ENCODE data around the gene GARNL3. TPM values are rescaled to one million over a fixed set of nuclear protein-coding genes. Genes with fewer than 3 reads are reported as not detected.

GARNL3 gene
- total and polyA plus RNA-seq, 2 of the 13 experiments (the other 11 are each of a cell fraction or from before 2014, with no cell fraction given), result 3.9 to 11.0 TPM

GRCh38 chr9:127396808-127397645 is 132.5 kb downstream of the GARNL3 start, which contains the start of gene SLC2A8 (continued):
- TF ChIP-seq CREBL2 (CRISPR knock-in tag; IDR thresholded peaks at IDR 0.05; ENCODE audit: borderline replicate concordance) (no peak), ZNF329 (CRISPR knock-in tag; IDR thresholded peaks at IDR 0.05; ENCODE audit: low read depth) (peak; percentile 68; the same call in 1 of the 2 replicates), THRA (CRISPR knock-in tag; IDR thresholded peaks at IDR 0.05; ENCODE audit: borderline replicate concordance) (no peak), IKZF1 (IDR thresholded peaks at IDR 0.05) (no peak), ZNF407 (CRISPR knock-in tag; IDR thresholded peaks at IDR 0.05; ENCODE audit: not compliant biosample characterization) (no peak), ZBTB20 (CRISPR knock-in tag; IDR thresholded peaks at IDR 0.05; ENCODE audit: borderline replicate concordance, low read depth) (no peak), HMG20A (CRISPR knock-in tag; IDR thresholded peaks at IDR 0.05; ENCODE audit: borderline replicate concordance) (no peak), ZNF550 (CRISPR knock-in tag; IDR thresholded peaks at IDR 0.05; ENCODE audit: borderline replicate concordance) (no peak), NFE2 (CRISPR knock-in tag; IDR thresholded peaks at IDR 0.05) (no peak), CREB3 (CRISPR knock-in tag; IDR thresholded peaks at IDR 0.05) (no peak; the same call in 1 of the 2 replicates), ZNF24 (IDR thresholded peaks at IDR 0.05) (no peak), ARNT (IDR thresholded peaks at IDR 0.05) (no peak), REST (IDR thresholded peaks at IDR 0.05; ENCODE audit: borderline replicate concordance in 1 of 2, low read depth in 1 of 2, low read length in 2 of 2) (peak in 1 of 2 experiments; percentile 66; a peak in 1 of 4 replicates), NCOA2 (CRISPR knock-in tag; IDR thresholded peaks at IDR 0.05) (no peak)
